NB4 (cell line): Measurements from ENCODE around the gene APOA4.

ENCODE experiments used
- POLR2A ChIP-seq: IDR thresholded peaks from 2 replicates; pipeline ENCODE4 v1.6.1; 2011; ENCODE audit warnings: mild to moderate bottlenecking; ENCODE audit not compliant: insufficient read length; ENCODE audit errors: extremely low read depth
- TF ChIP-seq, protein P1 (sequence below): IDR thresholded peaks from one replicate; pipeline ENCODE4 v1.5.1; 2012; ENCODE audit warnings: low read depth, low read length
- TF ChIP-seq, protein P2 (sequence below): IDR thresholded peaks from 2 replicates; pipeline ENCODE4 v1.6.1; 2011; ENCODE audit warnings: low read depth, low read length

DNA sequence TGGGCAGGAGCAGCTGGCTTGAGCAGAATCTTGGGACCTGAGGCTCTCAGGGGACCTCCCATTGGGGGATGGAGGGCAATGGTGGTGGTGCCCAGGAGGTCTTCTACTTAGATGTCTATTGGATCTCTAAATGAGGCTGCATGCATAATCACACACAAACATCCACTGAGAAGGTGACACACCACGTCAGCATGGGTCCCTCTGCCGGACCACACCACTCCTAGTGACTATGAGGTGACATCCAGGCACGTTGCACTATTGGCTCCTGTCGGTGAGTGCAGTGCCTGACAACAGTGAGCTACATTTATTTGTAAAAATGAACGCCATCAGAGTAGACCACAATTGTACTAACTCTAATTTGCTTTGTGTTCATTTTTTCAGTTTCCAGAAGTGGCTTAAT, 2.3 kb upstream of the APOA4 start:
- TF ChIP-seq, protein P1, sequence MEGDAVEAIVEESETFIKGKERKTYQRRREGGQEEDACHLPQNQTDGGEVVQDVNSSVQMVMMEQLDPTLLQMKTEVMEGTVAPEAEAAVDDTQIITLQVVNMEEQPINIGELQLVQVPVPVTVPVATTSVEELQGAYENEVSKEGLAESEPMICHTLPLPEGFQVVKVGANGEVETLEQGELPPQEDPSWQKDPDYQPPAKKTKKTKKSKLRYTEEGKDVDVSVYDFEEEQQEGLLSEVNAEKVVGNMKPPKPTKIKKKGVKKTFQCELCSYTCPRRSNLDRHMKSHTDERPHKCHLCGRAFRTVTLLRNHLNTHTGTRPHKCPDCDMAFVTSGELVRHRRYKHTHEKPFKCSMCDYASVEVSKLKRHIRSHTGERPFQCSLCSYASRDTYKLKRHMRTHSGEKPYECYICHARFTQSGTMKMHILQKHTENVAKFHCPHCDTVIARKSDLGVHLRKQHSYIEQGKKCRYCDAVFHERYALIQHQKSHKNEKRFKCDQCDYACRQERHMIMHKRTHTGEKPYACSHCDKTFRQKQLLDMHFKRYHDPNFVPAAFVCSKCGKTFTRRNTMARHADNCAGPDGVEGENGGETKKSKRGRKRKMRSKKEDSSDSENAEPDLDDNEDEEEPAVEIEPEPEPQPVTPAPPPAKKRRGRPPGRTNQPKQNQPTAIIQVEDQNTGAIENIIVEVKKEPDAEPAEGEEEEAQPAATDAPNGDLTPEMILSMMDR: no peak
- no peak for TF ChIP-seq POLR2A
- TF ChIP-seq, protein P2, sequence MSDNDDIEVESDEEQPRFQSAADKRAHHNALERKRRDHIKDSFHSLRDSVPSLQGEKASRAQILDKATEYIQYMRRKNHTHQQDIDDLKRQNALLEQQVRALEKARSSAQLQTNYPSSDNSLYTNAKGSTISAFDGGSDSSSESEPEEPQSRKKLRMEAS: no peak
